GM12875 (cell line): ENCODE results near the gene CRKL.
"Not testable (repeated sequence)": the region's sequence is repeated elsewhere in the genome, so short reads cannot be mapped to it uniquely, and the experiment has no call there.

ENCODE experiments used
- H3K4me3 ChIP-seq: one replicate; pipeline ENCODE4 v1.5.1; 2011; ENCODE audit warnings: low read depth, low read length, control low read depth
- CTCF ChIP-seq: IDR thresholded peaks from 2 replicates; pipeline ENCODE4 v1.5.1; 2011; ENCODE audit warnings: low read depth, mild to moderate bottlenecking, control low read depth, inconsistent platforms, low read length, moderate library complexity, borderline replicate concordance; ENCODE audit not compliant: insufficient read depth

Gene CRKL

GRCh38 chr22:20889025-20889704 is 28.0 kb upstream of the CRKL start:
- TF ChIP-seq CTCF: no peak
- no peak overlapping the region for H3K4me3 ChIP-seq

- no peak for TF ChIP-seq CTCF
Measured at GRCh38 chr22:20889904-20890540, 27.2 kb upstream of the CRKL start.

GRCh38 chr22:20890975-20891374 is 26.2 kb upstream of the CRKL start:
- H3K4me3 ChIP-seq: no peak overlapping the region
- no peak for TF ChIP-seq CTCF

More at GRCh38 chr22:20889904-20890540, 27.2 kb upstream of the CRKL start:
- no peak overlapping the region for H3K4me3 ChIP-seq

GRCh38 chr22:20897737-20898136 is 19.5 kb upstream of the CRKL start:
- not testable (repeated sequence) for H3K4me3 ChIP-seq

- no peak for TF ChIP-seq CTCF
- no peak overlapping the region for H3K4me3 ChIP-seq
Measured at GRCh38 chr22:20899827-20900423, 17.3 kb upstream of the CRKL start.

GRCh38 chr22:20901093-20902033 is 15.8 kb upstream of the CRKL start:
- H3K4me3 ChIP-seq: not testable (repeated sequence)

- no peak for TF ChIP-seq CTCF
- no peak overlapping the region for H3K4me3 ChIP-seq
Measured at GRCh38 chr22:20903093-20903492, 14.1 kb upstream of the CRKL start.
